IMR-90 (cell line): ENCODE data around the gene RBMS3. TPM values are rescaled to one million over a fixed set of nuclear protein-coding genes. Genes with fewer than 3 reads are reported as not detected.

ENCODE experiments used
- ATAC-seq: fragments of 200-7000 bp; cut with Tn5 transposase; 2 replicates; pipeline ENCODE4 v1.9.1; 2020; ENCODE audit warnings: low read depth, mild to moderate bottlenecking, moderate library complexity
- BruUV-seq: library from RNA; stranded (reverse); fragments of 400-500 nt; replicated peaks from 2 replicates; lab custom pipeline; 2021; lab: Mats Ljungman, UMichigan
- CTCF ChIA-PET: fragments of 300-600 bp; formaldehyde crosslinking; extraction: SDS; loops from one replicate; lab custom pipeline; 2021; ENCODE audit warnings: antibody characterized with exemption; lab: Yijun Ruan, JAX
- POLR2A ChIA-PET: fragments of 300-600 bp; sonication (Branson Sonifier 250); formaldehyde crosslinking; loops from one replicate; lab custom pipeline; 2022; ENCODE audit warnings: antibody characterized with exemption; ENCODE audit not compliant: unreplicated experiment; lab: Charles Lee
- DNase-seq: peaks from one replicate; pipeline ENCODE4 v3.0.0; 2013
- H2AFZ ChIP-seq: replicated peaks from 2 replicates; pipeline ENCODE3; 2013; ENCODE audit warnings: low read length, mild to moderate bottlenecking; ENCODE audit not compliant: poor library complexity
- H2AK5ac ChIP-seq: 2 replicates; pipeline ENCODE4 v1.6.1; 2013; ENCODE audit warnings: low read depth, low read length, inconsistent platforms
- H2AK9ac ChIP-seq: replicated peaks from 2 replicates; pipeline ENCODE3; 2013; ENCODE audit warnings: mild to moderate bottlenecking, low read depth, low read length, moderate library complexity; ENCODE audit not compliant: poor library complexity
- H2BK120ac ChIP-seq: 2 replicates; pipeline ENCODE4 v1.6.1; 2013; ENCODE audit warnings: low read depth, low read length, inconsistent platforms
- H2BK15ac ChIP-seq: 3 replicates; pipeline ENCODE4 v1.6.1; 2013; ENCODE audit warnings: low read depth, low read length, inconsistent platforms
- H2BK20ac ChIP-seq: 2 replicates; pipeline ENCODE4 v1.6.1; 2013; ENCODE audit warnings: low read depth, mild to moderate bottlenecking, inconsistent platforms, low read length, moderate library complexity
- H2BK5ac ChIP-seq: 2 replicates; pipeline ENCODE4 v1.6.1; 2013; ENCODE audit warnings: mild to moderate bottlenecking, low read depth, low read length, inconsistent platforms; ENCODE audit not compliant: poor library complexity, severe bottlenecking
- H3K14ac ChIP-seq: replicated peaks from 2 replicates; pipeline ENCODE4 v1.6.1; 2013; ENCODE audit warnings: low read depth, low read length, inconsistent platforms
- H3K18ac ChIP-seq: 2 replicates; pipeline ENCODE4 v1.6.1; 2013; ENCODE audit warnings: low read depth, low read length, control low read depth
- H3K23ac ChIP-seq: 2 replicates; pipeline ENCODE4 v1.6.1; 2013; ENCODE audit warnings: low read depth, low read length, inconsistent platforms
- H3K27ac ChIP-seq: 2 replicates; pipeline ENCODE4 v1.5.1; 2013; ENCODE audit warnings: mild to moderate bottlenecking, control low read depth, low read length; ENCODE audit not compliant: insufficient read depth
- H3K27me3 ChIP-seq: 2 replicates; pipeline ENCODE4 v1.6.1; 2013; ENCODE audit warnings: low read length; ENCODE audit not compliant: control insufficient read depth, insufficient read depth
- H3K36me3 ChIP-seq: 2 replicates; pipeline ENCODE4 v1.6.1; 2013; ENCODE audit warnings: low read length, mixed read lengths; ENCODE audit not compliant: control insufficient read depth, insufficient read depth
- H3K4ac ChIP-seq: 2 replicates; pipeline ENCODE4 v1.6.1; 2013; ENCODE audit warnings: low read depth, low read length, inconsistent platforms
- H3K4me1 ChIP-seq: 2 replicates; pipeline ENCODE4 v1.6.1; 2013; ENCODE audit warnings: low read length, mixed read lengths; ENCODE audit not compliant: control insufficient read depth, insufficient read depth
- H3K4me2 ChIP-seq: 2 replicates; pipeline ENCODE4 v1.6.1; 2013; ENCODE audit warnings: low read depth, mild to moderate bottlenecking, control low read depth, low read length, moderate library complexity
- H3K4me3 ChIP-seq: 2 replicates; pipeline ENCODE4 v1.5.1; 2013; ENCODE audit warnings: low read depth, mild to moderate bottlenecking, control low read depth, low read length, moderate library complexity; ENCODE audit not compliant: insufficient read depth
- H3K56ac ChIP-seq: 2 replicates; pipeline ENCODE4 v1.6.1; 2013; ENCODE audit warnings: low read length, inconsistent platforms; ENCODE audit not compliant: insufficient read depth; ENCODE audit errors: extremely low read depth
- H3K79me1 ChIP-seq, 2 experiments: 2 replicates each; pipeline ENCODE4 v1.6.1; 2013; ENCODE audit warnings: low read length in 2 of 2, inconsistent platforms in 1 of 2, low read depth in 1 of 2
- H3K9ac ChIP-seq: 2 replicates; pipeline ENCODE4 v1.6.1; 2013; ENCODE audit warnings: low read depth, low read length, control low read depth
- H3K9me1 ChIP-seq: 2 replicates; pipeline ENCODE4 v1.6.1; 2013; ENCODE audit warnings: low read length, inconsistent platforms; ENCODE audit not compliant: insufficient read depth
- H3K9me3 ChIP-seq: 2 replicates; pipeline ENCODE4 v1.6.1; 2013; ENCODE audit warnings: low read length; ENCODE audit not compliant: control insufficient read depth, insufficient read depth
- H4K20me1 ChIP-seq: 2 replicates; pipeline ENCODE4 v1.6.1; 2013; ENCODE audit warnings: low read length, inconsistent platforms; ENCODE audit not compliant: insufficient read depth
- H4K5ac ChIP-seq: 2 replicates; pipeline ENCODE4 v1.6.1; 2013; ENCODE audit warnings: mild to moderate bottlenecking, low read depth, low read length, control low read depth
- H4K8ac ChIP-seq, 2 experiments: 2 replicates each; pipeline ENCODE4 v1.6.1; 2013; ENCODE audit warnings: low read depth in 2 of 2, low read length in 2 of 2, control low read depth in 1 of 2, inconsistent platforms in 1 of 2
- H4K91ac ChIP-seq: 2 replicates; pipeline ENCODE4 v1.6.1; 2013; ENCODE audit warnings: low read depth, low read length, inconsistent platforms; ENCODE audit not compliant: insufficient read depth
- CEBPB ChIP-seq: IDR thresholded peaks from 2 replicates; pipeline ENCODE4 v1.6.1; 2012; ENCODE audit warnings: low read depth, low read length, improper control_type of control experiment
- CHD1 ChIP-seq: IDR thresholded peaks from 2 replicates; pipeline ENCODE4 v1.6.1; 2012; ENCODE audit warnings: low read depth, low read length, improper control_type of control experiment
- WGBS, 2 experiments: methylation state at CpG; one replicate each; pipeline versions ENCODE4 v1.1.5 to v1.1.7; 2013; ENCODE audit warnings: missing lambda C conversion rate in 2 of 2; ENCODE audit not compliant: insufficient read length in 1 of 2; ENCODE audit errors: extremely low coverage in 2 of 2; 5-methylcytosine and 5-hydroxymethylcytosine counted together
- dilution Hi-C: fragments of 300-500 bp; cut with HindIII; formaldehyde crosslinking; loops from one replicate; pipeline ENCODE4 v1.14.3; 2018; ENCODE audit warnings: low sequenced_read_pairs; ENCODE audit not compliant: unreplicated experiment
- in situ Hi-C: fragments of 300-500 bp; cut with MboI; formaldehyde crosslinking; loops from 3 replicates; pipeline ENCODE4 v1.14.3; 2019; ENCODE audit warnings: low sequenced_read_pairs, inconsistent platforms, mixed read lengths
- intact Hi-C: fragments of 100-400 bp; cut with micrococcal nuclease; formaldehyde crosslinking; loops from 2 replicates; pipeline ENCODE4 v1.10.0; 2022
- polyA plus RNA-seq, 3 experiments: library from polyadenylated mRNA; depleted of rRNA; stranded (reverse); fragments of >200 nt; gene quantifications; 2 replicates each; pipeline ENCODE4 v1.2.3, GENCODE V29; 2012; ENCODE audit warnings: low replicate concordance in 1 of 3
- total RNA-seq: library from RNA; depleted of rRNA; stranded (reverse); fragments of >200 nt; gene quantifications from 2 replicates; pipeline ENCODE4 v1.2.3, GENCODE V29; 2012

The RBMS3 gene
- total and polyA plus RNA-seq, 2 of the 4 experiments (the other 2 are of a cell fraction), result 15.2 to 127 TPM

GRCh38 chr3:29384640-29385039, 103.8 kb downstream of the RBMS3 start:
- Histone ChIP-seq H3K9me1 (no peaks in the 10 kb centered on the region), H2BK15ac (no peak overlapping the region), H2AFZ (no peak overlapping the region), H3K27ac (no peak overlapping the region), H4K8ac (no peak overlapping the region), H3K4ac (no peak overlapping the region), H2BK20ac (no peak overlapping the region), H4K91ac (no peak overlapping the region), H3K36me3 (peaks cover 2% of the 10 kb centered on the region; the same call in 1 of the 2 replicates), H3K27me3 (no peaks in the 10 kb centered on the region), H4K5ac (no peak overlapping the region), H2BK5ac (no peak overlapping the region), H3K23ac (no peak overlapping the region), H2AK9ac (no peak overlapping the region), H4K20me1 (no peaks in the 10 kb centered on the region), H2AK5ac (no peak overlapping the region), H3K9me3 (no peaks in the 10 kb centered on the region), H3K9ac (no peak overlapping the region), H3K14ac (no peak overlapping the region), H3K4me1 (peaks cover 3% of the 10 kb centered on the region; the same call in 1 of the 2 replicates), H3K79me1 (peaks cover 30 to 49% of the 10 kb centered on the region in 2 experiments), H3K56ac (no peak overlapping the region), H2BK120ac (no peak overlapping the region), H3K4me2 (no peak overlapping the region), H3K4me3 (no peak overlapping the region), H3K18ac (peak overlapping the region; percentile 12; the same call in 1 of the 2 replicates)
- dilution Hi-C loops (no loop called here), in situ Hi-C loops (no loop called here), intact Hi-C loops (no loop called here)
- no TSS peak for BruUV-seq
- DNase-seq (peak; percentile 65), ATAC-seq (peak; percentile 56)
- no CpG with 5 or more reads among the region's 6 CpGs for WGBS, 2 experiments
- ChIA-PET CTCF (no interaction called here), POLR2A (no interaction called here)
- TF ChIP-seq CHD1 (no peak), CEBPB (no peak)
